ENCODE data around the gene TMEM134.

TMEM134 gene

DNA sequence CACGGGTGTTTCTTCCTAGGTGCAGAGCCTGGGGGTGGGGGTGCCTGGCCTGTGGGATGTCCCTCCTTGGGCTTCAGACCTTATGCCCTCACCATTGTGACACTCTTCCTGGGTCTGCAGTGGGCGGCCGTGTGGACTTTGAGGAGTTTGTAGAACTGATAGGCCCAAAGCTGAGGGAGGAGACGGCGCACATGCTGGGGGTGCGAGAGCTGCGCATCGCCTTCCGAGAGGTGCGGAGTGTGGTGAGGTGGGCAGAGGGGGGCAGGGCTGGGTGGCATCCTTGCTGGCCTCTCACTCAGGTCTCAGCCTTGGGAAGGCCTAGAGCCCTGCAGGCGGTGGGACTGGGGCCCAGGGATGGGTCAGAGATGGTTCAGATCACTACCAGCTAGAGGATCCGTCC is 11.6 kb downstream of the TMEM134 start:
- no peak for DNase-seq

DNA sequence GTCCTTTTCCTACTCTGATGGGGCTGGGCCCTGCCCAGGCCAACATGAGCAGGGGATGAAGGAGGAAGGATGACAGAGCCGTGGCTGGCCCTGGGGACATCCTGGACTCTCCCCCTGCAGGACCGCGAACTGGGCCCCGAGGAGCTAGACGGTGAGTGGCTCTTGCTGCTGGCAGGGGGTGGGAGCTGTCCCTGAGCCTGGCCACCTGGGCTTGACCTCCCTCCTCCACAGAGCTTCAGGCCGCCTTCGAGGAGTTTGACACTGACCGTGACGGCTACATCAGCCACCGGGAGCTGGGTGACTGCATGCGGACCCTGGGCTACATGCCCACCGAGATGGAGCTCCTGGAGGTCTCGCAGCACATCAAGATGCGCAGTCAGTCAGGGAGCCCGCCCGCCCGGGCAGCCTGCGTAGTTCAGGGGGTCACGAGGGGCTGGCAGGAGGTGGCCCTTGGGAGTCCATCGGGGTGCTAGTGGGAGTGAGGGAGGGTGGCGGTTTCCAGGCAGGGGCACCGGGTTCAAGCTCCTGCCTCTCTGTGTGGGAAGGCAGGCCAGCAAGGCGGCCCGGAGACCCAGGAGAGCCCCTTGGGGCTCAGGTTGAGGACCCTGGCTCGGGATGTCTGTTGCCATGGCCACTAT is 12.9 kb downstream of the TMEM134 start:
- no peak for DNase-seq

DNA sequence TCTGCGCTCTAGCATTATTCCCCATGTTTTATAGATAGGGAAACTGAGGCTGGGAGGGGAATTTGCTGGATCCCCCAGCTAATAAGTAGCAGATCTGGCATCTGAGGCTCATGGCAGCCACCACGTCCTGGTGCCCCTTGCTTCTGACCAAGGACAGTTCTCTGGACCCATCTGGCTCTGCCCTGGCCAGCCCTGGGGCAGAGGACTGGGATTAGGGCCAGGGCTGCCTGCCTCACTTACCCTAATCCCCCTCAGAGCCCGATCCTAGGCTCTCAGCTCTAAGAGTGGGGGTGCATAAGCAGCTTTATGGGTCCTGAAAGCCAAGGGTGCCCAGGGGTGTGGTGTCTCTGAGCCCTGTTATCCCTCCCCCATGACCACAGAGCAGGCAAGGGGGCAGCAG is 14.0 kb downstream of the TMEM134 start, which contains the start of gene CABP4:
Gene CABP4 (plus strand): TSS at position 301 of the 400 bp plus-strand sequence. CDS start 70 bp downstream, at position 371.
- DNase-seq = no peak

DNA sequence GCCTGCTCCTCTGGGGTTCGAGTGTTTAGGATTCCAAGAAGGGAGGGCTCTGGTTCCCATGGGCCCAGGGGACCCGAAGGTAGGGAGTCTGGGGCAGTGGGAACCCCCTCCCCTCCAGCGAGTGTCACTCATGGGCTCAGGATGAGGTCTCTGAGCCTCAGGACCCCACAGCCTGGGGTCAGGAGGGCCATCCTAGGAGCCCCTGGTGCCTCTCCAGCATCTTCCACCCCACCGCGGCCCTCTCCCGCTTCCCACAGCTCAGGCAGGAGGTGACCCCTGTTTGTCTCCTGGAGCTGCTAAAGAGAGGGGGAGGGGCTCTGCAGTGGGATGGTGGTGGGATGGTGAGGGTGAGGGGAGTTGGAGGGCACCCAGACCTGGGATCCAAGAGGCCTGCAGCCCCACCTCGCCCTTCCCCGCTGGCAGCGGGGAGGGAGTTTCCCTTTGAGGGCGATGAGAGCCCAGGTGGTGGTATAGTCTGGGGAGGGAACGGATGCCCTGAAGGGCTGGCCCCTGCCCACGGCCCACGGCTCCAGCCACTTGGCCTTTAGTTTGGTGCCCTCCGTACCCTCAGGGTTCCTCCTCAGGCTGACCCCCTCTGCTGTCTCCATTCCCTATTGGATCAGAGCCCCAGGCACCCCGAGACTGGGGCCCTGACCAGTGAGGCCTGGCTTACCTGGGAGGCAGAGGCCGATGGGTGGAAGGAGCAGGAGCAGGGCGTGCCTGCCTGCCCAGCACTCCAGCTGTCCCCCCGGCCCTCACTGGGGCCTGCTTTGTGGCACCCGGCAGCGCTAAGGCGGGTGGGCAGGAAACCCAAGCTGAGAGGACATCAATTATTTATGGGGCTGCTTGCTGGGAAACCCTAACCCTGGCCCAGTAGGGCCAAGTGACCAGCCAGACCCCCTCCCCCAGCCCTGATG is 15.0 kb downstream of the TMEM134 start:
- no peak for DNase-seq

DNA sequence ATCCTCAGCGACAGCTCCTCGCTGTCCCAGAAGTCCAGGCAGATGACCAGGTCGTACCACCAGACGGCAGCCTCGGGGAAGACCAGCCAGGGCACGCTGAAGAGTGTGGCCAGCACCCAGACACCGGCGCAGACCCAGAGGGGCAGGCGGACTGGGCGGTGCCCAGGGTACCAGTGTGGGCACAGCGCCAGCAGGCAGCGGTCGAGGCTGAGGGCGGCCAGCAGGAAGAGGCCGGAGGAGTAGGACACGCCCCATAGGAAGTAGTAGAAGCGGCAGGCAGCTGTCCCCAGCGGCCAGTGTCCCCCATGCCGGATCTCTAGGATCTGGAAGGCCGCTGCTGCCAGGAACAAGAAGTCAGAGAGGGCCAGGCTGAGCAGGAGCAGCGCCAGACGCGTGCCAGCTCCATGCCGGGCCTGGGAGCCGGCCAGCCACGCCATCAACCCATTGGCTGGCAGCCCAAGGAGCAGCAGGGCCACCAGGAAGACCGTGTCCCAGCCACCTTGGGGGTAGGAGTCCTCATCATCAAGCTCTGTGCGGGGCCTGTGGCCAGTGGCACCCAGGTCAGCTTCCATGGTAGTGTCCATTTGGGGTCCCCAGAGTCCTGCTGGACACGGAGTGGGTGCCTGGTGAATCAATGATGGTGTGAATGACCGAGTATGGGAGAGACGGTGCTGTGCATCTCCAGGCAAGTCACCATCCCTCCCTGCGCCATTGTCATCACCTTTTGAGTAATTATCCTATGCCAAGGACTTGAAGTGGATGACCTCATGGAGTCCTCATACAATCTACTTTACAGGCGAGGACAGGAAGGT is 16.7 kb downstream of the TMEM134 start, which contains the start of gene GPR152:
Gene GPR152 (minus strand): TSS at position 589 of the 812 bp plus-strand sequence. CDS start 5 bp downstream, at position 584.
- no peak for DNase-seq

DNA sequence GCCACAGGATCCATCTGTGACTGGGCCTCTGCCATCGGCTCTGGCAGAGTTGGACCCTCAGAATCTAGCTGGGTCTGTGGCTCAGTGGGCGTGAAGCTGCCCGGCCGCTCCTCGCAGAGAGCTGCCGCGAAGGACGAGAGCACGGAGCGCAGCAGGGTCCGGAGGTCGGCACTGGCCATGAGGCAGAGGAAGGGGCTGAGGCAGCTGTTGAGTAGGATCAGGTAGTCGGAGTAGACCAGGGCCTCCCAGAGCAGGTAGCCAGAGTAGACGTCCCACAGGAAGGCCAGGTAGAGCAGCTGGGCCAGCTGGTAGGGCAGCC is 17.4 kb downstream of the TMEM134 start:
- DNase-seq = no peak

DNA sequence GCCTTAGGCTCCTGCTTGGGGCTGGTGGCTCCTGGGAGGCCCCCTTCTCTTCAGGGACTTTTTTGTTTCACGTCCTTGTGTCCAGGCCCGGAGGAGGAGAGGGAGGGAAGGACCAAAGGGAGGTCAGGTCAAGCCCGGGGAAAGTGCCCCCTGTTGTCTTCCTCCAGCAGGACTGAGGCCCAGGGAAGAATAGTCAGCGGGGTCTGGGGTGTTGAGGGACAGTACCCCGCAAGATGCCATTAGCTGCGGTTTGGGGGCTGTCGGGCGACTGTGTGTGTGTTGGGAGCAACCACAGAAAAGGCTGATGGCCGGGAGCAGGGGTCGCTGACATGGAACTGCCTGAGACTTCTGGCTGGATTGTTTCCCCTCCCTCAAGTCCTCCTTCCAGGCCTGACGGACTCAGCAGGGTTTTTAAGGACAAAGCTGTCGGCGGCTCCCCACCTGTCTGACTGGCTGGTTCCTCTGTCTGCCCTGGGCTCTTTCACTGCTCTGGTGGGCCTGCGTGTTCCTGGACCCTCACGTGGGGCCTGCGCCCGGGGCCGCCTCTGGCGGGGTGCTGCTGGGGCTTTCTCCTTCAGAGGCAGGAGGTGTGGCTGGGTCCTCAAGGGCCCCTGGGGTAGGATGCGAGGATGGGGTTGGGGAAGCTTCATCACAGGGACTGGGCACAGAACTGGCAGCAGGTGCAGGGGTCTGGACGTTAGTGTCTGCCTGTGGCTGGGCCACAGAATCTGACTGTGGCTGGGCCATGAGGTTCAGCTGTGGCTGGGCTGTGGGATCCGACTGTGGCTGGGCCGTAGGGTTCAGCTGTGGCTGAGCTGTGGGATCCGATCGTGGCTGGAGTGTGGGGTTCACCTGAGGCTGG is 18.0 kb downstream of the TMEM134 start:
- DNase-seq = no peak

DNA sequence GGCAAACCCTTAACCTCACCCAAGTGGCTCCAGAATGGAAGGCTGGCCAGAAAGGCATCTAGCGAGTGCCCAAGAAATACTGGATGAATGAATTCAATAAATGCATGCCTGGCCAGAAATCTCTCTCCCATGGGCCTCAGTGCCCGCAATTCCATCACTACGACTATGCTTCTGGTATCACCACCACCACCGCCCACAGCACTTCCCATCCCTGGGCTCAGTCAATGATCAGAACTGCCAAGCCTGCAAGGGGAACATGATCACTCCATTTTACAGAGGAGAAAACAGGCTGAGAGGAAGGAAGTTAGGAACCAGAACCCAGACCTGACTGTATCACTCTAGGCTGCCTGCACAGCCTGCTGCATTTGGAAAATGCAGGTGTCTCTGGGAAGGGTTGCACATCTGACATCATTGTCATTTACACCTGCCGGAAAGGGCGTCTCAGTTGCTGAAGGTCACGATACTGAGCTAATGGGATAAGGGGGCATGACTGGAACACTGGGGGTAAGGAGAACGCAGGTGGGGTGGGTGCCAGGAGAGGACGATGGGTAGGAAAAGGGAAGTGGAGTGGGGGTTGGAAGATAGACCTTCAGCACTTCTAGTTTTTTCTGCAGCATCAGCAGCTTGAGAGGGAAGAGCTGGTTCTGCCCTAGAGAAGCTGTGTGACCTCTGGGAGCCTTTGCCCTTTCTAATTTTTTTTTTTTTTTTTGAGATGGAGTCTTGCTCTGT is 19.8 kb downstream of the TMEM134 start:
- DNase-seq = peak in 1 of 2 donors; percentile 6

DNA sequence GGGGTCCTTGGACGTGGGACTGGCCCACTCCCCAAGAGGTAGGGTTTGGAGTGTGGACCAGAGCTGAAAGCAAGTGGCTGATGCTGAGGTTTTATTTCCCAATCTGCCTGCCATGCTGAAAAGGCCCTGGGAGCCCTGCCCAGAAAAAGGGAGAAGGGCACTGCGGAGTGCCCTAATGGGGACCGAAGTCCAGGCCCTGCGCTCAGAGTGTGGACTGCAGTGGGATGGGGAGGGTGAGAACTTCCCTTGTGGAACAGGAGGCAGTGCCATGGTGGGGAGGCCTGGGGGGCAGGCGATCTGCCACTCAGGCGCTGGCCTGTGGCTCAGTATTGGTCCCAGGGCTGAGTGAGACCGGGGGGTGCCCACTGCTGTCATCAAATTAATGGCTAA is 20.8 kb downstream of the TMEM134 start:
- DNase-seq = no peak

DNA sequence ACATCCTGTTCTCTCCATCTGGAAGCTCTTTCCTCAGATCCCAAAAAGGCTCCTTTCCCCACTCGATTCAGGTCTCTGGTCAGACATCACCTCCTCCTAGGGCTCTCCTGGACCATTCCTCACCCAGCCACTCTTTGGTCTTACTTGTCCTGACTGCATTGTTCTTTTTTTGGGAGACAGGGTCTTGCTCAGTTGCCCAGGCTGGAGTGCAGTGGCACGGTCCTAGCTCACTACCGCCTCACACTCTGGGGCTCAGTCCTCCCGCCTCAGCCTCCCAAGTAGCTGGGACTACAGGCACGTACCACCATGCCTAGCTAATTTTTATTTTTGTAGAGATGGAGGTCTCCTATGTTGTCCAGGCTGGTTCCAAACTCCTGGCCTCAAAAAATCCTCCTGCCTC is 23.5 kb downstream of the TMEM134 start:
- no peak for DNase-seq

DNA sequence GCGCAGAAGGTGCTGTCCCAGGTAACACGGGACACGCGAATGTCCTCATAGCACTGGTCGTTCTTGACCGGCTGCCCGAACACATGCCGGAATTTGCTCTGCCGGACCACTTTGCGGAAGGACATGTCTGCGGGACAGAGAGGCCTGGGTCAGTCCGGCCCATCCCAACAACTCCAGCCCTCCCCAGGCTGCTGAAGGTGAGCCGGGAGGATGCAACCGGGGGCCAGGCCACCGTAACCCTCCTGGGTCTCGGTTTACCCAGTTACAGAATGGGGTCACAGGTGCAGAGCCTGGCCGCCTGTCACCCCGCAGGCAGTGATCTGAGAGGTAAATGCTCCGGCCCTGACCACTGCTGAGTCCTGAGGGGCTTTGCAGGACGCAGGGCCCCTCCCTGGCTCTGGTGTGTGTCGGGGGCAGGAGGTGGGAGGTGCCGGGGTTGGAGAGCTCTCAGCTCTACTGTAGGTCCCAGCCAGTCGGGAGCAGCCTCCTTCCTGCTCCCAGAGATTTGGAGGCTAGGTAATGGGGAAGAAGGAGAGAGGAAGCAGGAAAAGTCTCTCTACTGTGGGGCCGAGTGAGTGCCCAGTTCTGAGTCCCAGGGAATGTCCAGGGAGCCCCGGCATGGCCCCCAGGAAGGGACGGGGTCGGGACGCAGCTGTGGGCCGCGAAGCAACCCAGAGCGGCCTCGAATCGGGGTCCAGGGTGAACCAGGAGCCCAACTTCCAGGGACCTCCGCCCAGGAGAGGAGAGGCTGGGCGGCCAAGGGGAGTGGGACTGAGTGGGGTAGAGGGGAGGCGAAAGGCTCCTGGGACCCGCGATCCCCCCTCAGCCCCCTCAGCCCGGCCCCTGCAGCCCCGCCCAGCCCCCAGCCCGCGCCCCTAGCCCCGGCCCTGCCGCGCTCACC is 26.3 kb downstream of the TMEM134 start:
- no peak for DNase-seq

DNA sequence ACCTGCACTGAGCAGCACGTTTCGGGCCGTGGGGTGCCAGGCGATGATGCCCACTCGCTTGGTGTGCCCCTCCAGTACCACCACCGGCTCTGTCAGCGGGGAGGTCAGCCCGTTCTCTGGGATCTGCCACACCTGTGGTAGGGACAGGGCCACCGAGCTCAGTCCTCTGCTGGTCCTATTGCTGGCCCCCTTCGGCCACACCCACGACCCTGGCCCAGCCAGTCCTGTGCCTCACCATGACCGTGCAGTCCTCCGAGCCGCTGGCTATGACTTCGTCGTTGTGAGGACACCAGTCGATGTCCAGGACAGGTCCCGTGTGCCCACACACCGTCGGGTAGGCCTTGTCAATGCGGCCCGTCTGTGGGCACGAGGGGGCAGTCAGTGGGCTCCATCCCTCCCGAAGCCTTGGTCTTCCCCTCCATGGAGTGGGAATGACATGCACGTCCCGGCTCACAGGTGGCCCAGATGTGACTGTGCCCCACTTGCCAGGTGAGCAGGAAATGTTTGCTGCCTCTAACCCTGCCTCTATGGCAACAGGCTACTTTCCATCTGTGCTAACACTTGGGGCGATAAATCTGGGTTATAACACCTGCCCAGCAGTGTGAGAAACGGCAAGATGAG is 27.2 kb downstream of the TMEM134 start:
- no peak for DNase-seq

DNA sequence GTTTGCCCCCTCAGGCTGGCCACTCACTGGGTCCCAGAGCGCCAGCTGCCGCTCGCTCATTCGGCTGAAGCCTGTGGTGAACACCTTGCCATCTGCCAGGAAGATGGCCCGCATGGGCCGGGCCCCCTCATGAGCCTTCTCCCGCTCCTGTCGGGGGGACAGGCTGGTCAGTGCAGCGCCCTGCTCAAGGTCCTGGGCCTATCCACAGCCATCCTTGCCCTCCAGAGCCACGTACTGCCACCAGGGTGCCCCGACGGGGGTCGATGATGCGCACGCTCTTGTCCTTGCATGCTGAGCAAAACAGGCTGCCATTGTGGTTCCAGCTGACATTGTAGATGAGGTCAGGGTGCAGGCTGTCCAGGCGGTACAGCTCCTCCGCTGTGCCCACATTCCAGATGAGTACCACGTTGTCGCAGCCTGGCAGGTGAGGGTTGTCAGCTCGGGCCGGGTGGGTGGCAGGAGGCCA is 27.9 kb downstream of the TMEM134 start:
- no peak for DNase-seq

DNA sequence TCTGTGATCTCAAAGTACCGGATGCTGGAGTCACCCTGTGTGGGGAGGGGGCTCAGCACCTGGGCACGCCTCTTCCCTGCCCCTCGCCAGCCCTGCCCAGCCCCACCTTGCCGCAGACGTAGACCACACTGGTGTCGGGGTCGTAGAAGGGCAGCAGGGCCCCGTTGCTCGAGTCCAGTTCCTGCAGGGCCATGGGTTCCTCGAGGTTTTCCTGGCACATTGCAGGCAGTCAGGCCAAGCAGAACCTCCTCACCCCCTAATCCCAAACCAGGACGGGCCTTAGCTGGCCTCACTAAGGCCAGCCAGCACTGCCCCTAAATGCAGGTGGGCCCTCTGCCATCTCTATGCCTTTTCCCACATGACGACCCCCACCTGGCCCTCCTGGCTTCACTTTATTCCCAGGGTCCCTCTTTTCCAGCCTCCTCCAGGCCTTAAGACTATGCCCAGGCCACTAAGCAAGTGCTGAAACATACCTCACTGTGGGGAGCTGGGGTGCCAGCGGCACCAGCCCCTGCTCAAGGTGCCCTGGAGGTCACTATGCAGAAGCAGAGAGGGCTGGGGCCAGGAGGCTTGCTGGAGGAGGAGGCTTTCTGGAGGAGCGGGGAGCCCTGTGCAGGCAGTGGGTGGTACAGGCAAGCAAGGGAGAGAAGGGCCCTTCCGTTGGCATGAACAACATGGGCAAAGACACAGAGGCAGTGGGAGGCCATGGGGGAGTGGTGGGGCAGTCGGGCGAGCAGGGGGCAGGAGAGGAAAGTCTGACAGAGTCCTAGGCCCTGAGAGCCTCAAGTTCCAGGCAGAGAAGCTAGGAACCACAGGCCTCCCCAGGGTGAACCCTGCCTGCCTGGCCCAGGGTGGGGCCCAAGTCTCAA is 28.6 kb downstream of the TMEM134 start:
- no peak for DNase-seq

DNA sequence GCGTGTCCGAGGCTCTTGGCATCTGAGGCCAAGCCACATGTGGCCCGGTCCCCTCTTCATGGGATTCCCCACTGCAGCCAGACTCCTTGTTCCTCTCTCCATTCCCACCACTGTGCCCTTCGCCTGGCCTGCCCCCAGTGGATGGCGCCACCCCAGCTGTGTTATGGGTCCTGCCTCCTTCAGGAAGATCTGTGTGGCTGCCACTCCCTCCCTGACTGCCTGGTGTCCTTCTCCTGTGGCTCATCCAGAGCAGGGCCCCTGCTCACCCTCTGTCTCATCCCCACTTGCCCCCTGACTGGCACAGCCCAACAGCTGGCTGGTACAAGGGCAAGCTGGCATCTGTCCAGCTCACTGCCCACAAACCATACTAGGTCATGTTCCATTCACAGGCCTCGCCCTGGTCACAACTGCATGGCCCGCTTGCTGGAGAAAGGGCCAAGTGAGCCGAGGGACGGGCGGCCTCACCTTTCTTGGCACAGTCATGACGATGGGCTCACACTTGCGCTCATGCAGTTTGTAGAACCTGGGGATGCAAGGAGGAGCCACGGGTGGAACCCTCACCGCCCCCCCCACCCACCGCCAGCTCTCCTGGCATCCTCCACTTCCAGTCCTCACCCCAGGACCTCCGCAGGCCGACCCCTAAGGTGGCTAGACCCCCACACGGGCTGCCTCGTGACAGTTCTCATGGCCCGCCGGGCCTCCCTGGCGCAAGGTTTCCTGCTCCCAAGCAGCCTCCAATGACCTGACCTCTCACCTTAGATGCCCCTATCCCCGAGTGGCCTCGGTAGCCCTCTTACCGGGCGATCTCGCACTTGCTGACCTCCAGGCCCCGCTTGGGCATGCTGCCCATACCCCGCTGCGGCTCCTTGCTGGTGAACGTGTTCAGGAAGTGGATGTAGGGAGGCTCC is 29.5 kb downstream of the TMEM134 start:
- peak in 1 of 2 donors; percentile 21 for DNase-seq

DNA sequence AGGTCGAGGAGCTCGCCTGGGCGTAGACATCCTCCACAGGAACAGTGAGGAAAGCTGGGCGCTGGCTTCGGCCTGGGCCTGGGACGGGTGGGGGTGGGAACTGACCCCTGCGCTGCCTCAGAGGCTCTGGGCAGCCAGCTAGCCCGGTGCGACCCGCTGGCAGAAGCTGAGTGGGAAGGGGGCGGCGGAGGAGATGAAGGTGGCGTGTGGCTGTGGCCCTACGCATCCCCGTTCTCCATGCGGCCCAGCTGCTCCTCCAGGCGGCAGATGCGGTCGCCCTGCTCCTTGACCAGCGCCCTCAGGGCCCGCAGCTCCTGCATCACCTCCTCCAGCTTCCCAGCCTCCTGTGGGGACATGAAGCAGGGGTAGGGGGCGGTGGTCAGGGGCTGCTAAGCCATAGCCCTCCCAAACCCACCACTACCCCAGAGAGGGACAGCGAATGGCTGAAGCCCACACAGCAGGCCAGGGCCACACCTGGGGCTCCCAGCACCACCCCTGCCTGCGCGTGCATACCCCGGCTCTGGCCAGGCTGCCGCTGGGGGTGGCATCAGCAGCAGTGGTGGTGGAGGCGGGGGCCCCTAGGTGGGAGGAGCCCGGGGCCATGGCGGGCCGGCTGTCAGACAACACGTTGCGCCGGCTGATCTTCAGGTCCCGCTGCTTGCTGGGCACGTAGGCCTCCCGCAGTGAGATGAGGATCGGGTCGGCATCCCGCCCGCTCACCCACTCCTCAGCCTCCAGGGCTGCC is 30.7 kb downstream of the TMEM134 start:
- no peak for DNase-seq

DNA sequence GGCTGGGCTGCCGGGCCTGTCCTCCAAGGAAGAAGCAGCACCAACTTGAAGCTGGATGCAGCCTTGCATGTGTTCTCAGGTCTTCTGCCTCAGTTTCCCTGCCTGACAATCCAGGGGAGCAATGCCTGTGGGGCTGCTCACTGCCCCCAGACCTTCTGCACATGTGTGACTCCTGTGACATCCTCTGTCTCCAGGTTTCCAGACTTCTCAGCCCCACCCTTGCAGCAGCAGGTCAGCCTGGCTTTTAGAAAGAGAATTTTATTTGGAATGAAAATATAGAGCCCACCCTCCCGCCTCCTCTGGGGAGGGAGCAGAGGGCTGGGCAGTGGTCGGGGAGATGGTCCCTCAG is 31.3 kb downstream of the TMEM134 start:
- DNase-seq = no peak

Measured in bone marrow (tissue), 2 donors.